H9 (cell line): ENCODE data around the gene RYR1. TPM values are rescaled to one million over a fixed set of nuclear protein-coding genes. Genes with fewer than 3 reads are reported as not detected.

ENCODE experiments used
- DNase-seq: peaks from one replicate; pipeline ENCODE4 v3.0.0-alpha.2; 2017
- H2AFZ ChIP-seq: one replicate; pipeline ENCODE4 v1.6.1; 2013; ENCODE audit warnings: mild to moderate bottlenecking, low read length, control low read depth, moderate library complexity
- H2AK5ac ChIP-seq: 2 replicates; pipeline ENCODE4 v1.6.1; 2013; ENCODE audit warnings: low read length, control low read depth, mixed read lengths; ENCODE audit not compliant: insufficient read length
- H2BK120ac ChIP-seq: one replicate; pipeline ENCODE4 v1.6.1; 2013; ENCODE audit warnings: low read depth, mild to moderate bottlenecking, low read length, control low read depth, inconsistent platforms; ENCODE audit not compliant: poor library complexity, severe bottlenecking
- H2BK12ac ChIP-seq: 2 replicates; pipeline ENCODE4 v1.6.1; 2013; ENCODE audit warnings: low read length, control low read depth, mixed read lengths, low read depth; ENCODE audit not compliant: insufficient read length
- H2BK15ac ChIP-seq: 2 replicates; pipeline ENCODE4 v1.6.1; 2013; ENCODE audit warnings: low read depth, low read length, control low read depth
- H2BK20ac ChIP-seq: one replicate; pipeline ENCODE4 v1.6.1; 2013; ENCODE audit warnings: low read depth, mild to moderate bottlenecking, low read length, control low read depth, inconsistent platforms; ENCODE audit not compliant: poor library complexity, severe bottlenecking
- H2BK5ac ChIP-seq: 2 replicates; pipeline ENCODE4 v1.6.1; 2013; ENCODE audit warnings: low read length, control low read depth, mixed read lengths; ENCODE audit not compliant: insufficient read length
- H3K14ac ChIP-seq: 2 replicates; pipeline ENCODE4 v1.6.1; 2013; ENCODE audit warnings: low read length, control low read depth; ENCODE audit not compliant: insufficient read depth
- H3K18ac ChIP-seq: 2 replicates; pipeline ENCODE4 v1.6.1; 2013; ENCODE audit warnings: low read depth, mild to moderate bottlenecking, mixed read lengths, low read length, control low read depth; ENCODE audit not compliant: insufficient read length
- H3K23ac ChIP-seq: 2 replicates; pipeline ENCODE4 v1.6.1; 2013; ENCODE audit warnings: low read length, control low read depth, mixed read lengths, low read depth; ENCODE audit not compliant: insufficient read length
- H3K23me2 ChIP-seq: 2 replicates; pipeline ENCODE4 v1.6.1; 2013; ENCODE audit warnings: low read depth, mild to moderate bottlenecking, mixed read lengths, low read length, control low read depth; ENCODE audit not compliant: insufficient read length, poor library complexity, severe bottlenecking
- H3K27ac ChIP-seq: 2 replicates; pipeline ENCODE4 v1.5.1; 2013; ENCODE audit warnings: low read length, control low read depth, mixed read lengths, low read depth; ENCODE audit not compliant: insufficient read length
- H3K27me3 ChIP-seq: 2 replicates; pipeline ENCODE4 v1.6.1; 2013; ENCODE audit warnings: low read length, control low read depth, inconsistent platforms; ENCODE audit not compliant: insufficient read depth
- H3K4ac ChIP-seq: 2 replicates; pipeline ENCODE4 v1.6.1; 2013; ENCODE audit warnings: low read depth, mild to moderate bottlenecking, control low read depth, inconsistent platforms, low read length, moderate library complexity
- H3K4me1 ChIP-seq: 2 replicates; pipeline ENCODE4 v1.6.1; 2013; ENCODE audit warnings: low read length, control low read depth, inconsistent platforms; ENCODE audit not compliant: insufficient read depth
- H3K4me2 ChIP-seq: 2 replicates; pipeline ENCODE4 v1.6.1; 2013; ENCODE audit warnings: low read length, control low read depth, mixed read lengths; ENCODE audit not compliant: insufficient read length, insufficient read depth
- H3K56ac ChIP-seq: 2 replicates; pipeline ENCODE4 v1.6.1; 2013; ENCODE audit warnings: low read depth, mild to moderate bottlenecking, mixed read lengths, low read length, control low read depth; ENCODE audit not compliant: insufficient read length
- H3K79me1 ChIP-seq: 2 replicates; pipeline ENCODE4 v1.6.1; 2013; ENCODE audit warnings: low read depth, mild to moderate bottlenecking, moderate library complexity, low read length, control low read depth, inconsistent platforms; ENCODE audit not compliant: insufficient read depth, poor library complexity, severe bottlenecking
- H3K79me2 ChIP-seq: 2 replicates; pipeline ENCODE4 v1.6.1; 2013; ENCODE audit warnings: low read length, control low read depth, inconsistent platforms; ENCODE audit not compliant: insufficient read depth
- H3K9ac ChIP-seq: 2 replicates; pipeline ENCODE4 v1.6.1; 2013; ENCODE audit warnings: low read length, control low read depth, mixed read lengths; ENCODE audit not compliant: insufficient read length; ENCODE audit errors: extremely low read depth
- H3K9me3 ChIP-seq: one replicate; pipeline ENCODE4 v1.6.1; 2013; ENCODE audit warnings: low read depth, low read length, inconsistent platforms; ENCODE audit not compliant: control insufficient read depth
- H3T11ph ChIP-seq: one replicate; pipeline ENCODE4 v1.6.1; 2013; ENCODE audit warnings: mild to moderate bottlenecking, low read length, control low read depth, inconsistent platforms
- H4K20me1 ChIP-seq: one replicate; pipeline ENCODE4 v1.6.1; 2013; ENCODE audit not compliant: control insufficient read depth, insufficient read length, insufficient read depth
- H4K5ac ChIP-seq: 2 replicates; pipeline ENCODE4 v1.6.1; 2013; ENCODE audit warnings: low read depth, mild to moderate bottlenecking, mixed read lengths, low read length, control low read depth; ENCODE audit not compliant: insufficient read length
- H4K8ac ChIP-seq: replicated peaks from 2 replicates; pipeline ENCODE4 v1.6.1; 2013; ENCODE audit warnings: low read length, control low read depth, mixed read lengths, low read depth; ENCODE audit not compliant: insufficient read length
- H4K91ac ChIP-seq: 2 replicates; pipeline ENCODE4 v1.6.1; 2013; ENCODE audit warnings: low read depth, mild to moderate bottlenecking, moderate library complexity, mixed read lengths, low read length, control low read depth; ENCODE audit not compliant: insufficient read length
- H3K27ac Mint-ChIP-seq, 3 experiments: 2 replicates in 2 of 3; 3 replicates in 1 of 3; pipeline ENCODE4 v1.8.0; 2020 to 2021; ENCODE audit warnings: mixed read lengths in 3 of 3, mild to moderate bottlenecking in 1 of 3, moderate library complexity in 1 of 3
- H3K27me3 Mint-ChIP-seq: 2 replicates; pipeline ENCODE4 v1.8.0; 2021; ENCODE audit warnings: low read depth, mild to moderate bottlenecking, moderate library complexity, mixed read lengths
- H3K36me3 Mint-ChIP-seq, 3 experiments: 2 replicates in 2 of 3; 3 replicates in 1 of 3; pipeline ENCODE4 v1.8.0; 2020 to 2021; ENCODE audit warnings: low read depth in 3 of 3, mixed read lengths in 3 of 3; ENCODE audit not compliant: insufficient read depth in 1 of 3
- H3K4me1 Mint-ChIP-seq, 2 experiments: 2 replicates each; pipeline ENCODE4 v1.8.0; 2020; ENCODE audit warnings: mixed read lengths in 2 of 2
- H3K4me3 Mint-ChIP-seq, 2 experiments: 2 replicates in 1 of 2; 3 replicates in 1 of 2; pipeline ENCODE4 v1.8.0; 2020 to 2021; ENCODE audit warnings: mild to moderate bottlenecking in 2 of 2, mixed read lengths in 2 of 2, moderate library complexity in 1 of 2
- H3K9me3 Mint-ChIP-seq, 2 experiments: 2 replicates in 1 of 2; 3 replicates in 1 of 2; pipeline ENCODE4 v1.8.0; 2020; ENCODE audit warnings: mild to moderate bottlenecking in 2 of 2, mixed read lengths in 2 of 2, moderate library complexity in 1 of 2
- CTCF ChIP-seq: fragments of 200-600 bp; sonication (generic); conservative IDR thresholded peaks from 3 replicates; pipeline ENCODE4 v1.8.0; 2021; ENCODE audit warnings: antibody characterized with exemption, mild to moderate bottlenecking
- WGBS: extraction: QIAGEN DNeasy Blood & Tissue Kit; methylation state at CpG from one replicate; pipeline ENCODE4 v1.1.7; 2013; ENCODE audit warnings: missing lambda C conversion rate, low lambda C conversion rate, mixed read lengths; ENCODE audit not compliant: insufficient read length; ENCODE audit errors: extremely low coverage; 5-methylcytosine and 5-hydroxymethylcytosine counted together
- total RNA-seq: library from RNA; stranded (reverse); gene quantifications from 2 replicates; pipeline ENCODE4 v1.2.1, GENCODE V29; 2021

RYR1 gene
- total RNA-seq, 1 experiment from 2014 or later = 8.9 TPM

GRCh38 chr19:38434549-38435051 is 1.1 kb downstream of the RYR1 start:
- H2AFZ ChIP-seq = no peak overlapping the region
- Mint-ChIP-seq H3K4me1 (peaks cover 17 to 22% of the 10 kb centered on the region in 2 experiments), H3K4me3 (peak overlapping the region; percentile 55 to 84), H3K27ac (peak overlapping the region; percentile 87 to 92 (median 91)), H3K27me3 (no peaks in the 10 kb centered on the region), H3K36me3 (peaks cover 0 to 9% (median 6%) of the 10 kb centered on the region in 3 experiments; a peak in 3 of 7 replicates), H3K9me3 (no peaks in the 10 kb centered on the region)
- peak; percentile 95 for DNase-seq
- H3K4me2 ChIP-seq = peak overlapping the region; percentile 81
- H3K9me3 ChIP-seq = no peaks in the 10 kb centered on the region
- peak overlapping the region; percentile 1 for H3K9ac ChIP-seq
- peak overlapping the region; percentile 1; the same call in 1 of the 2 replicates for H3K14ac ChIP-seq
- WGBS = no CpG with 5 or more reads among the region's 13 CpGs
- H3K4me1 ChIP-seq = no peaks in the 10 kb centered on the region
- no peak overlapping the region for H2BK12ac ChIP-seq
- no peak overlapping the region for H4K91ac ChIP-seq
- H3K4ac ChIP-seq = no peak overlapping the region; the same call in 1 of the 2 replicates
- H3K27me3 ChIP-seq = no peaks in the 10 kb centered on the region
- no peak overlapping the region for H4K5ac ChIP-seq
- H4K8ac ChIP-seq = no peak overlapping the region
- H3K27ac ChIP-seq = peak overlapping the region; percentile 13
- H3T11ph ChIP-seq = no peak overlapping the region
- no peak for TF ChIP-seq CTCF
- no peak overlapping the region for H2BK20ac ChIP-seq
- no peaks in the 10 kb centered on the region for H3K79me2 ChIP-seq
- peaks cover 8% of the 10 kb centered on the region for H3K23me2 ChIP-seq
- H2BK120ac ChIP-seq = no peak overlapping the region
- no peak overlapping the region for H3K56ac ChIP-seq
- no peaks in the 10 kb centered on the region for H4K20me1 ChIP-seq
- H2BK5ac ChIP-seq = no peak overlapping the region
- H3K79me1 ChIP-seq = no peaks in the 10 kb centered on the region
- no peak overlapping the region for H3K23ac ChIP-seq
- H3K18ac ChIP-seq = peak overlapping the region; percentile 12
- no peak overlapping the region for H2AK5ac ChIP-seq
- H2BK15ac ChIP-seq = no peak overlapping the region
